SKM-1 treated with dmso at 0.1 percent for 144 hours (cell line): Measurements from ENCODE around the gene SAMD14.
A peak's percentile ranks its signal among the peaks of the same experiment; 100 is the strongest.

Source experiments
- DNase-seq: peaks from one replicate; lab custom pipeline; 2025; ENCODE audit not compliant: unreplicated experiment; lab: John Stamatoyannopoulos, UW

Gene SAMD14

GRCh38 chr17:50129728-50130558 is at the start of gene SAMD14:
Gene SAMD14, minus strand, starts transcription at chr17:50130160. Its CDS starts 5,201 bp downstream, at chr17:50124959.
- DNase-seq: no peak

DNA sequence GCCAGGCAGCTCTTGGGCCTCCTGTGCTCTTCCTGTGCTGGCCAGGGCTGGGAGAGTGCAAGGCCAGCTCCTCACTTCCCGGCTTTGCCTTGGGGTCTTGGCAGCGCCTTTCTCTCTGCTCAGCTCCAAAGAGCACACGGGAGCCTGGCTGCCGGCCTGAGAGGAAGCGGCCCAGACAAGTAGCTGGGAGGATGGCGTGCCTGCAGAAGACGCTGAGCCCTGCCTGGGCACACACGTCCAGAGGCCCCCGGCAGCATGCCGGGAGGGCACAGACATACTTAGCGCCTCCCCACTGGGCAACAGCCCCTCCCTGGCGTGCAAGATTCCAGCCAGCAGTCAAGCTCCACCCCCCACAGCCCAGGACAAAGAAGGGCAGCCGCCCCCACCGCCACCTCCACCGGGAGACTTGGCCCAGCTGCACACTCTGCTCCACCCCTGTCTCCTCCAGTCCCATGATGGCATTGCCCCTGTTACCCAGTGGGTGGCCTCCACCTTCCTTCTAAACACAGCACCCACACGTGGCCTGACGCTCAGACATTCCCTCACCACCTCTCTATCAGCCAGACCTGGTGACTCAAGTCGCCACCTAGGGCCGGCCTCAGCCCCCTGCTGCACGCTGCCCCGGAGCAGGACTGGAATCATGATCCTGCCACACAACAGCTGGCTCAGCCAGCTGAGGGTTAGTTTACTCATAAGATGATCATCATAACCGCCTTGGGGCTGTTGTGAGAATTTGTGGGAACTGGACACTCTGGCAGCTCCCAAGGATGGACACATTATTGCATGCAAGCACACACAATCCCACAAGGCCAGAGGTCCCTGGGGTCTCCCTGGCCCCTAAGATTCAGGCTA is 48.2 kb upstream of the SAMD14 start:
- peak; percentile 20 for DNase-seq

DNA sequence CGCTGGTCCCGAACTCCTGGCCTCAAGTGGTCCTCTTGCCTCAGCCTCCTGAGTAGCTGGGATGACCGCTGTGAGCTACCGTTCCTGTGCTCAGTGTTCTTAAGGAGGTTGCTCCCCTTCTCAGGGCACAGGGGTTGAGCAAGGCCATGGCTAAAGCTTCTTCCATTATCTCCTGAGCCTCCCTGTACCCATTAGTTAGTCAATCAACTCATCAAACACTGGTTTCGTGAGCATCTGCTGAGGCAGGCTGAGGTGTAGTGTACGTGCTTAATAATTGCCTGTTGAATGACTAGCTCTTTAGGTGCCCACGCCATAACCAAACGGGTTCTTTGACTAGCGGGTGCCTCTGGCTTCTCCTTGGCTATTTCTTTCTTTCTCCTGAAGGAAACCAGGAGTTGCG is 47.5 kb upstream of the SAMD14 start:
- no peak for DNase-seq

DNA sequence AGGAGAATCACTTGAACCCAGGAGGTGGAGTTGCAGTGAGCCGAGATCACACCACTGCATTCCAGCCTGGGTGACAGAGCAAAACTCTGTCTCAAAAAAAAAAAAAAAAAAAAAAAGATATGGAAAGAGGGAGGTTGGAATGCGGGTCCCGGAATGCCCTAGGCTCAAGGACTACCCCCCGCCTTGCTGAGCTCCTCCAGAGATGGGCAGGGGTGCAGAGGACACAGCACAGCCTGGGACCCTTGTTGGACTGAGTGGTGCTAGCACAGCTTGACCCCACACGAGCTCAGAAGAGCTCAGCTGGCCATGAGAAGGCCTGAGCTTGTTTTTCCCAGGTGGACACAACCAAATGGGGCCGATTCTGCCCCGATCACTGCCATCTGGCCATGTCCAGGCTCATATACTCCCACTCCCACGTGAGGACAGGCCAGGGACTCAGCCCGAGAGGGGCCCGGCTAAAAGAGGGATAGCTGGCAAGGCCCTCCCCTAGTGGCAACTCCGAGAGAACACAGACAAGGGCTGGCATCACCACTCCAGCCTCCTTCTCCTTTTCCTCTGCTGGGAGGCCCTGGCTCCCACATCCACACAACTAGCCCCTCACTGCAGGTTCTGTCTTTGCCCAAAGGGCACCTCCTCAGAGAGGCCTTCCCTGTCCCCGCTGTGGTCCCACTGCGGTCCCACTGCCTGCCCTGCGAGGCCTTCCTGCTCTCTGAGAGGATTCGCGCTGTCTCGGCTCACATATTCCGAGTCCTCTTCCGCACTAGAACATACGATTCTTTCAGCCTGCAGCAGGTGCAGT is 46.8 kb upstream of the SAMD14 start:
- no peak for DNase-seq

DNA sequence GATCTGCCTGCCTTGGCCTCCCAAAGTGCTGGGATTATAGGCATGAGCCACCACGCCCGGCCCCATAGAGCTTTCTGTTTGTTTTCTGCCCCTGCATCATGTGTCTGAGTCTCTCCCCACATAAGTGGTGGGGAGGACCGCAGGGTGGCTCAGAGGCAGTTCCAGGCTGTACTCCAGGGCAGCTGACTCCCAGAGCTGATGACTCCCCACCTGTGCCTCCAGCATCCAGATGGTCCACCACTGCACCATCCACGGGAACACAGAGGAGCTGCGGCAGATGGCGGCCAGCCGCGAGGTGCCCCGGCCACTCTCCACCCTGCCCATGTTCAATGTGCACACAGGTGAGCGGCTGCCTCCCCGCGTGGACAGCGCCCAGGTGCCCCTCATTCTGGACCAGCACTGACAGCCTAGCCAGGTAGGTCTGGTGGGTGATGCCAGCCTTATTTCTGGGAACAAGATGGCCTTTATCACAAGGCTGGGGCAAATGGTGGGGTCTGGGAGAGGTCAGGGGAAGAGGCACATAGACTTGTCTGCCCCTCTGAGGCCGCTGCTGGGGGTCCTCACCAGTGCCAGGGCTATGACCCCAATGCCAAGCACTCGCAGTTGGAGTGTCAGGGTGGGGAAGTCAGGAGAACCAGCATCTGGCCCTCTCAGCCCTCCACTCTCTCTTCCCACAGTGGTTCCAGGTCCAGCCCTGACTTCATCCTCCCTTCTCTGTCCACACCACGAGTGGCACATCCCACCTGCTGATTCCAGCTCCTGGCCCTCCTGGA is 45.3 kb upstream of the SAMD14 start:
- no peak for DNase-seq

DNA sequence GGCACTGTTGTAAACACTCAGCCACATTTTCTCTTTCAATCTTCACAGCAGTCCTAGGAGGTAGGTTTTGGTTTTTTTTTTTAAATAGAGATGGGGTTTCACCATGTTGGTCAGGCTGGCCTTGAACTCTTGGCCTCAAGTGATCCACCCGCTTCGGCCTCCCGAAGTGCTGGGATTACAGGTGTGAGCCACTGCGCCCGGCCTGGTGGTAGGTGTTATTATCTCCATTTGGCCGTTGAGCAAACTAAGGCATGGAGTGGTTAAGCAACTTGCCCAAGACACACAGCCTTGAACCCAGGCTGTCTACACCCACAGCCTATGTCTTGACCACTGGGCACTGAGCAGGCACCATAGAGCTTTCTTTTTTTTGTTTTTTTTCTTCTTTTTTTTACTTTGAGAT is 44.5 kb upstream of the SAMD14 start:
- DNase-seq: no peak

DNA sequence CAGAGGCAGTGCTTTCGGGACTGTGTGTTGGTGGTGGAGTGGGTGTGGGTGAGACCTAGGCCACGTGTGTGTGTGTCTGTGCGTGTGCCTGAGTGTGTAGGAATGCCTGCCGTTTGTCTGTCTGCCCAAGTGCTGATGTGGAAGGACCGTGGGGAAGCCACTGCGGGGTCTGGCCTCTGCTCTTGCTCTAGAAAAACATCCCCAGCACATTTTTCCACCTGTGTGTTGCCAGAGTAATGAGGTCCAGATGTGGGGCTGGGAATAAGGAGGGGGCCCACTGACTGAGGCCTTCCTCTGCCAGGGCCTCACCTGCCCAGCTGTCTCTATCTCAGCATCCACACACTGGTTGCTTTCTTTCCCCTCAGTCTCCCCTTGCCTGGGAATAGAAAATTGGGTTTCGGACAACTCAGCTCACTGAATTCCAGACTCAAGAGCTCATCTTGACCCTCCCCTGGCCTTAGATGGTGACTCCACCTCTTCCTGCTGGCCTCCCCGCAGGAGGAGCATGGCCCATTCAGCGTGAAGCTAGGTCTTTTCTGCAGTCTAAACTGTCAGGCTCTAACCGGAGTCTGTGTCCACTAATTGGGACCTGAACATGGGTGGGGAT is 43.5 kb upstream of the SAMD14 start:
- DNase-seq: no peak

DNA sequence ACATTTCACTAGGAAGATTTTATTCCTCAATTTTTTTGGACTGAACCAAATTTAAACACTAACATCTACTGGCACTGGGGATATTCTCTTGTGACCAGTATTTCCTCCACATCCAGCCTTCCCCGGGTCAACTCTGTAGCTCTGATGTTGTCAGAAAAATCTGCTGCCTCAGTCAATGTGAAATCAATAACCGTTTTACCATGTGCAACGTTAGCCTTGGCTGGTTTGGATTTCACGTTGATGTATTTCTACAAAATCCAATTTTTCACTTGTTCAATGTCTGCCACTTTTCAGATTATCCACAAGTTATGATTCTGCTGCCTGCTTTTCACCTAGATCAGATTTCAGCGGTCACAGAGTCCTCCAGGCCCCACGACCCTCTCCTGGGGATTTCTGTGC is 43.0 kb upstream of the SAMD14 start:
- DNase-seq: no peak

DNA sequence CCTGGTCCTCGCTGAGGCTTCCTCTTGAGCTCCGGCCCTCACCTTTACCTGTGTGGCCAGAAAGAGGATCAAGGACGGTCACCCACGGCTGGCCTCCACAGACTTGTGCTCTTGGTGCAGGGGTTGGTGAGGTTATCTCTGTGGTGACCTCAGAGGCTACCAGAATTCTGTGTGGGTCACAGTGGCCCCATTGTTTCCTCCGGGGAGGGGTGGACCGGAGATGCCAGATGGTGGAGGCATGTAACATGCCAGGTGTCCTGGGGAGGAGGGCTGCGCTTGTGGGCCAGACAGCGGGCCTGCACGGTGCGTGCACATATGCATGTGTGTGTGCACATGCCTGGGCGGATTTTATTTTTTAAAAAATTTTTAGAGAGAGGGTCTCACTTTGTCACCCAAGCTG is 42.2 kb upstream of the SAMD14 start:
- DNase-seq: no peak

- DNase-seq: no peak
Observed at GRCh38 chr17:50171371-50172071, 41.6 kb upstream of the SAMD14 start.

- no peak for DNase-seq
Observed at GRCh38 chr17:50170662-50171370, 40.9 kb upstream of the SAMD14 start.

DNA sequence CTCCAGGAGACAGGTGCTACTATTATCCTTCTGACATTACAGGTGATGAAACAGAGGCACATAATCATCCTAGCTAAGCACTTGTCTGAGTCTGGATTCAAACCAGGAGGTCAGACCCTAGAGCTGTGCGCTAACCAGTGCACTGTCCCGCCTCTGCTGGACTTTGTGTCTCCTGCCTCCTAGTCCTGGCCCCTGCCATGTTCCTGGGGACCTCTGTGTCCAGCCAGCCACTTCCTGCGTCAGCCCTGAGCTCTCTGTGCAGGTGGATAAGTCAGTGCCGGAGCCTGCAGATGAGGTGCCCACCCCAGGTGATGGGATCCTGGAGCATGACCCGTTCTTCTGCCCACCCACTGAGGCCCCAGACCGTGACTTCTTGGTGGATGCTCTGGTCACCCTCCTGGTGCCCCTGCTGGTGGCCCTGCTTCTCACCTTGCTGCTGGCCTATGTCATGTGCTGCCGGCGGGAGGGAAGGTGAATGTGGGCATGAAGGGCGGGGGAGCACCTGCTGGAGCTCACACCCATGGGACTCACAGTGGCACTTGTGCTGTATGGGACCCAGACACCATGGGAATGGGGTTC is 40.0 kb upstream of the SAMD14 start:
- DNase-seq: no peak

- peak; percentile 29 for DNase-seq
Observed at GRCh38 chr17:50169121-50169764, 39.3 kb upstream of the SAMD14 start.

DNA sequence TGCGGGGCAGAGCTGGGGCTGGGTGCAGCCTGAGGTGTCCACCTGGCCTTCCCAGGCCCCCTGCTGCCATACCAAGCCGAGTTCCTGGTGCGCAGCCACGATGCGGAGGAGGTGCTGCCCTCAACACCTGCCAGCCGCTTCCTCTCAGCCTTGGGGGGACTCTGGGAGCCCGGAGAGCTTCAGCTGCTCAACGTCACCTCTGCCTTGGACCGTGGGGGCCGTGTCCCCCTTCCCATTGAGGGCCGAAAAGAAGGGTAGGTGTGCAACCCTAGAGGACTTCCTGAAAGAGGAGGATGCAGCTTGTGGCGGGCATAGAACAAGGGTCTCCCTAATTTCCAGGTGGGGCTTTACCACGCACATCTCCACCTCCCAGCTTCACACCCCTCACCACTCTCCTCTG is 38.4 kb upstream of the SAMD14 start:
- DNase-seq: no peak

GRCh38 chr17:50167371-50167770 is 37.4 kb upstream of the SAMD14 start:
- no peak for DNase-seq

DNA sequence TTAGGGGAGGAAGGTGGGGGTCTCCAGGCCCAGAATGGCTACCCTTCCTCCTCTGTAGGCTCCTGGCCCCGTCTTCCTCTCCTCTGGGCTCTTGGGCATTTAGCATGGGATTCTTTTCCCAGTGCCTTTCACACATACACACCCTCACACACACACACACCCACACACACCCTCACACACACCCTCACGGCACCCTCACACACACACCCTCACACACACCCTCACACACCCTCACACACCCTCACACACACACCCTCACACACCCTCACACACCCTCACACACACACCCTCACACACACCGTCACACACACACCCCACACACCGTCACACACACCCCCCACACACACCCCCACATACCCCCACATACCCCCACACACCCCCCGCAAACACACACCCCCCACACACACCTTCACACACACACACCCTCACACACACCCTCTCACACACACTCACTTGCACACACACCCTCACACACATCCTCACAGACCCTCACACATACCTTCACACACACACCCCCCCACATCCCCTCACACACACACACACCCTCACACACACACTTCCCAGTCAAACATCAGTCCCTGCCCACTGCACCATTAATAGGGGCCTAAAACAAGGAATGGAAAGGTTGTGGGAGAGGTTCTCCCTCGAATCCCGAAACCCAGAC is 36.7 kb upstream of the SAMD14 start:
- DNase-seq: no peak

DNA sequence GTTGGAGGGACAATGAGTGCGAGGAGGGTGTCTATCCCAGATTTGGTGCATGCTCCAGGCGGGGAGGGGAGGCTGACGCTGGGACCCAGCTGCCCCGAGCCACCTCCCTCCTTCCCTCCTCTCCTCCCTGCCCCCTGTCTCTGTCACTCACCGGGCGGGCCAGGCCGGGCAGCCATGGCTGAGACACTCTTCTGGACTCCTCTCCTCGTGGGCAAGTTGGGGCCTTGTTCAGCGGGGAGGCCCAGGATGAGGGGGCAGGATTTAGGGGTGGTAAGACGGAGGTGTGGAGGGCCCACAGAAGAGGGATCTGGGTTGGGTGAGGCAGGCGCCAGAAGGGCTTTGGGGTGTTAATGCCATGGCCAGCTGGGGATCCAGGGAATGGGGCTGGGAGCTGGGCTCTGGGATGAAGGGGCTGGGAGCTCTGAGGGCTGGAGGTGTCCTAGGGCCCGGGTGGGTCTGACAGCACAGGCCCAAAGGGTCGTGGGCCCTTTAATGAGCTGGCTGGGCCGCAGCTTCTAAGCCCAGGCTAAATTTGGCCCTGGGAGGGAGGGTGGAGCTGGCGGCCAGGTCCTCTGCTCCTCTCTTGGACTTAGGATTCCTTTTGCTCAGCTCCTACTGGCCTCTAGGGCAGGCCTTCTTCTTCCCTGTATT is 36.0 kb upstream of the SAMD14 start, which contains the start of gene SGCA:
SGCA (plus strand) TSS at position 139 of the 651 bp plus-strand sequence; CDS start at position 175, 36 bp downstream.
- no peak for DNase-seq
